NCI-H1417 treated with DMSO at 0.1 percent for 48 hours (cell line): Measurements from ENCODE around the gene SMIM38.
"Not testable (repeated sequence)": the region's sequence is repeated elsewhere in the genome, so short reads cannot be mapped to it uniquely, and the experiment has no call there.

Experiments
- DNase-seq: peaks from one replicate; lab custom pipeline; 2025; lab: John Stamatoyannopoulos, UW

Gene SMIM38

DNA sequence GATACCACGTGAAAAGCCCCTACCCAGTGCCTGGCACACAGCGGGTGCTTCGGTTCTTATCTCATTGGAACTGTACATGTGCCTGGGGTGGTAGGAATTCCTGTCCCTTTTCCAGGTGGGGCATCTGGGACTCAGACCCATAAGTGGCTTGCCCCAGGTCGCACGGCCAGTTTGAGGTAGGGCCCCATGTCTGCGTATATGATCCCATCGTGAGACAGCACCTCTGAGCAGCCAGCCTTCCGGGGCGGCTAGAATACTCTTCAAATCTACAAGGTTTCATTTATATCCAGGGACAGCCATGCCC is 33.5 kb upstream of the SMIM38 start:
- DNase-seq = no peak

DNA sequence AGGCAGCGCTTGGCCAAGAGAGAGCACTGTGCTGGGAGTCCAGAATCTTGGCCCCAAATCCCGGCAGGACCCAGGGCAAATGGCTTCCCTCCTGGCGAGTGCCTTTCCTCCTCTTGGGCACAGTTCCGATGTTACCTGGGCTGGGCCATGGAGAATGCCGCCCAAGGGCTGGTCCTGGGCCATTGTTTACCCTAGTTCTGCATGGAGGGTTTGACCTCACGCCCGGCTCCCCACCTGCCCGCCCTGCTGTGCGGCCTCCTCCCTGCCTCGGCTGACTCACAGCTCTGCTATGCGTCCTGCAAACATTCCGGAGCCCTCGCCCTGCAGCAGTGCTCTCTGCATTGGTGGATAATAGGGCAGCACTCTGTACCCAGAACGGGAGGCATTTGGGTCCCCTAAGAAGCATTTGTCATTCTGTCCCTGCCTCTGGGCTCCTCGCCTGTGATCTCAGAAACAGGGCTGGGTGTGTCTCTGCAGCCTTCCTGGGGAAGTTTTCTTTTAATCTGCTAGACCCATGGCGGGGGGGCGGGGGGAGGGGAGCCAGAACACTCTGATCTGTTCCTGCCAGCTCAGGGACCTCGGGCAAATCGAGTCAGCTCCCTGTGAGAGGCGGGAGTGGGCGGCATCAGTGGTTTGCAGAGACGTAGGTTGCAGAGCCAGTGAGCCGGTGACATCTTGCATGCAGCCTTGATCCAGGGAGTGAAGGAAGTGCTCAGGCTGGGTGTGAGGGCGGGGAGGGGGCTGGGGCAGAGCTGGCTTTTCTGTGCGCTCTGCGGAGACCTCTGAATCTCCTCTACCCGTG is 32.9 kb upstream of the SMIM38 start:
- no peak for DNase-seq

GRCh38 chr11:69123593-69124545 is 31.9 kb upstream of the SMIM38 start:
- no peak for DNase-seq

DNA sequence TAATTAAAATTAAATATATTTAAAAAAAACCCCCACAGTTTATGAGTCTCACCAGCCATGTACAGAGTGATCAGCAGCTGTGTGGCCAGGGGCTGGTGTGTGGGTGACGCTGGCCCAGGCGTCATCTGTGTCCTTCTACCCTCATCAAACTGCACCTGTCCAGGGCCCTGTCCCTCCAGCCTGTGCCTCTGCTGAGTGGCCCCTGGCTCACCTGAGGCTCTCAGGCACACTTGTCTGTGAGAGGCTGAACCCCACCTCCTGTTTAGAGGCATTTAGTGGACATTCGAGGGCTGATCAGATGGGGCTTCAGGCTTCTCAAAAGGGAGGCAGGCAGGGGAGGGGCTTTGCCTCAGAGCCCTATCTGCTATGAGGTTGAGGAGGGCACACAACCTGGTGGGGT is 29.9 kb upstream of the SMIM38 start:
- DNase-seq = no peak

DNA sequence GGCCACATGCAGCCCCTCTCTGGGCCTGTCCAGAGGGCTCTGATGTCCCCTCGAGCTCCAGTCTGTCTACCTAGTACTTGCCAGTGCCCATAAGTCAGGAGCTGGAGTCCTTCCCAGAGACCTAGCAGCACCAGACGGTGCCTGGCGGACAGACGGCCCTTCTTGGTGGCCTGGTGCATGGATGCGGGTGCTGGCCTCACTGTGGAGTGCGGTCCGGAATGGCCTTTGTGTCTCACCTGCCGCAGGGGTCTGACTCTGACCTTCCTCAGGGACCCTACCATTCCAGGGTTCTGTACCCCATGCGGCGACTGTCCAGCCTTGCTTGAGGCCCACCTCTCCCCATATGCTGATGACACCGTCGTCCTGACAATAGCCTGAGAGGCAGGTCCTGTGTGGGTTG is 29.4 kb upstream of the SMIM38 start:
- DNase-seq = no peak

GRCh38 chr11:69127081-69127850 is 28.5 kb upstream of the SMIM38 start:
- no peak for DNase-seq

DNA sequence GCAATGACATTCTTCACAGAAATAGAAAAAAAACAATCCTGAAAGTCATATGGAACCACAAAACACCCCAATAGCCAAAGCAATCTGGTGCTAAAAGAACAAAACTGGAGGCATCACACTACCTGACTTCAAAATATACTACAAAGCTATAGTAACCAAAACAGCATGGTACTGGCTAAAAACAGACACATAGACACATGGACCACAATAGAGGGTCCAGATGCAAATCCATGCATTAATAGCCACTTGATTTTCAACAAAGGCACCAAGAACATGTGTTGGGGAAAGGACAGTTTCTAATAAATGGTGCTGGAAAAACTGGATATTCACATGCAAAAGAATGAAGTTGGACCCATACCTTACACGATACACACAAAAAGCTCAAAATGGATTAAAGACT is 27.9 kb upstream of the SMIM38 start:
- DNase-seq = no peak

GRCh38 chr11:69129053-69129452 is 26.7 kb upstream of the SMIM38 start:
- no peak for DNase-seq

- no peak for DNase-seq
These were observed 26.1 kb upstream of the SMIM38 start for GRCh38 chr11:69129647-69130046.

DNA sequence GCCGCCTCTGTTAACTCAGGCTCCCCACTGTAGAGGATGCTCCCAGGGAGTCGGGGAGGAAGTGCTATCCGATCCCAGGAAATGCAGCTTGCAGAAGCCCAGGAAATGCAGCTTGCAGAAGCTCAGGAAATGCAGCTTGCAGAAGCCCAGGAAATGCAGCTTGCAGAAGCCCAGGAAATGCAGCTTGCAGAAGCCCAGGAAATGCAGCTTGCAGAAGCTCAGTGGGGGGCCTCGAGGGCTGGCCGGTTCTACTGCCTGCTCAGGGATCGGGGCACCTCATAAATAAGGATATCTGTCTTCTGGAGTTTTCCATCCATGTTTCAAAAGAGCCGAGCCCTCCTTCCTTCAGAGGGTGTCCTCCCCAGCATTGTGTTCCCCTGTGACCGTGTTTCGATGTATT is 25.1 kb upstream of the SMIM38 start:
- DNase-seq = no peak

- no peak for DNase-seq
These were observed 24.6 kb upstream of the SMIM38 start for GRCh38 chr11:69131121-69131566.

GRCh38 chr11:69131644-69132300 is 24.0 kb upstream of the SMIM38 start:
- no peak for DNase-seq

GRCh38 chr11:69132301-69132670 is 23.4 kb upstream of the SMIM38 start:
- DNase-seq = no peak

DNA sequence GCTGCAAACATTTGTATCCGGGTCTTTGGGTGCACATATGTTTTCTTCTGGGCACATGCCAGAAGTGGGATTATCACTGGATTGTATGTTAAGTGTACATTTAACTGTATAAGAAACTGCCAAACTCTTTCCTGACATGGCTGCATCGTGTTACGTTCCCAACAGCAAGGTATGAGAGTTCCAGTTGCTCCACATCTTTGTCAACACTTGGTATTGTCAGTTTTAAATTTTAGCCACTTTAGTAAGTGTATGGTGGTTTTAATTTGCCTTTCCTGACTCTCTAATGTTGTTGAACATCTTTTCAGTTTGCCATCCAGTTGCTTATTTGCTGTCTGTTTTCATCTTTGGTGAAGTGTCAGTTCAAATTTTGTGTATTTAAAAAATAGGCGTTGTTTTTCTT is 22.5 kb upstream of the SMIM38 start:
- no peak for DNase-seq

DNA sequence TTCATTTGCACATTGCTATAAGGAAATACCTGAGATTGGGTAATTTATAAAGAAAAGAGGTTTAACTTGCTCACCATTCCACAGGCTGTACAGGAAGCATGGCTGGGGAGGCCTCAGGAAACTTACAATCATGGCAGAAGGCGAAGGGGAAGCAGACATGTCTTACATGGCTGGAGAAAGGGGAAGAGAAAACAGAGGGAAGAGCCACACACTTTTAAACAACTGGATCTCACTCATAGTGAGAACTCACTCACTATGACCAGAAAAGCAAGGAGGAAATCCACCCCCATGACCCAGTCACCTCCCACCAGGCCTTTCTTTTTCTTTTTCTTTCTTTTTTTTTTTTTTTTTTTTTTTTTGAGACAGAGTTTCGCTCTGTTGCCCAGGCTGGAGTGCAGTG is 21.6 kb upstream of the SMIM38 start:
- not testable (repeated sequence) for DNase-seq

- DNase-seq = no peak
These were observed 20.8 kb upstream of the SMIM38 start for GRCh38 chr11:69134957-69135356.

DNA sequence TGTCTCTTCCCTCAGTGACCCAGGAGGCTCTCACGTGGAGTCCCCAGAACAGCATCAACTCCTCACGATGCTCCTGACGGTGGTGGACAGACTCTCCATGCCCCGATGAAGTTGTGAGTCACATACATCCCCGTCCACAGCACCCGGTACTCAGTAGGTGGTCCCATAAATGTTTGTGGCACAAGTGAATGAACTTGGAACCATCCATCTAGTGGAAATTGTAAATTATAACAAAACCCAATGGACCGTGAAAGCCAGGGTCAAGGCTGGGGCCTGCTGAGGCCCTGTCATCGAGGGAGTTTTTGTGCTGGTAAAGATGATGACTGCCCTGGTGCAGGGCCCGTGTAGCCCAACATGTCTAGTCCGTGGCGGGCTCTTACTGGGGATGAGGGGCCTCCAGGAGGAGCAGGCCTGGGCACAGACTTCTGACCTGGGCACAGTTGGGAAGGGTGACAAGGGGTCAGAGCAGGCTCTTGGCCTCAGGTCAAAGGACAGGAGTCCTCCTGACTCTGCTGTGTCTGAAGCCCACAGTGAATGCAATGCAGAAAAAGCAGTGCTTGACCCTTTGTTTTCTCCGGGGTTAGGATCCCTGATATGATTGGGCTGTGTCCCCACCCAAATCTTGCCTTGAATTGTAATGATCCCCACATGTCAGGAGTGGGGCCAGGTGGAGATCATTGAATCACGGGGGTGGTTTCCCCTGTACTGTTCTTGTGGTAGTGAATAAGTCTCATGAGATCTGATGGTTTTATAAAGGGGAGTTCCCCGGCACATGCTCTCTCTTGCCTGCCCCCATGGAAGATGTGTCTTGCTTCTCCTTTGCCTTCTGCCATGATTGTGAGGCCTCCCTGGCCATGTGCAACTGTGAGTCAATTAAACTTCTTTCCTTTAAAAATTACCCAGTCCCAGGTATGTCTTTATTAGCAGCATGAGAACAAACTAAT is 20.0 kb upstream of the SMIM38 start:
- DNase-seq = no peak

DNA sequence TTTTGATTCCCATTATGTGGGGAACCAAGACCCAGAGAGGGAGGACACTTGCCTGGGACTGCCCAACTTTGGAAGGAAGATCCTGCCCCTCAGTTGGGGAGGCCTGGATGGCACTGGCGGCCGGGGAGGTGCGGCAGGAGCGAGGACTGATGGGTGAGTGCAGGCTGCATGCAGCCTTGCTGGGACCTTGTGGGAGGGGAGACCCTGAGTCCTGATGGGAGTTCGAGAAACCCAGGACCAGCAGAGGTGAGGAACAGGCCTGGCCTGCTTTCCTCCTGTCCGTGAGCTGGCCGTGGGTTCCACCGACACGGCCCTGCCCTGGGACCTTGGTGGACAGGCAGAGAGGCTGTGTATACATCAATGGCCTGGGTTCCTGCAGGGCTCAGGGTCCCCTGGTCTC is 19.3 kb upstream of the SMIM38 start:
- DNase-seq = no peak

GRCh38 chr11:69137151-69137844 is 18.4 kb upstream of the SMIM38 start:
- no peak for DNase-seq

GRCh38 chr11:69138265-69138664 is 17.5 kb upstream of the SMIM38 start:
- no peak for DNase-seq
